H9 (cell line): Measurements from ENCODE around the gene CABP4. TPM values are rescaled to one million over a fixed set of nuclear protein-coding genes. Genes with fewer than 3 reads are reported as not detected.

Source experiments
- DNase-seq: peaks from one replicate; pipeline ENCODE4 v3.0.0-alpha.2; 2017
- H2AFZ ChIP-seq: one replicate; pipeline ENCODE4 v1.6.1; 2013; ENCODE audit warnings: mild to moderate bottlenecking, low read length, control low read depth, moderate library complexity
- H2AK5ac ChIP-seq: 2 replicates; pipeline ENCODE4 v1.6.1; 2013; ENCODE audit warnings: low read length, control low read depth, mixed read lengths; ENCODE audit not compliant: insufficient read length
- H2BK120ac ChIP-seq: one replicate; pipeline ENCODE4 v1.6.1; 2013; ENCODE audit warnings: low read depth, mild to moderate bottlenecking, low read length, control low read depth, inconsistent platforms; ENCODE audit not compliant: poor library complexity, severe bottlenecking
- H2BK12ac ChIP-seq: 2 replicates; pipeline ENCODE4 v1.6.1; 2013; ENCODE audit warnings: low read length, control low read depth, mixed read lengths, low read depth; ENCODE audit not compliant: insufficient read length
- H2BK15ac ChIP-seq: 2 replicates; pipeline ENCODE4 v1.6.1; 2013; ENCODE audit warnings: low read depth, low read length, control low read depth
- H2BK20ac ChIP-seq: one replicate; pipeline ENCODE4 v1.6.1; 2013; ENCODE audit warnings: low read depth, mild to moderate bottlenecking, low read length, control low read depth, inconsistent platforms; ENCODE audit not compliant: poor library complexity, severe bottlenecking
- H2BK5ac ChIP-seq: 2 replicates; pipeline ENCODE4 v1.6.1; 2013; ENCODE audit warnings: low read length, control low read depth, mixed read lengths; ENCODE audit not compliant: insufficient read length
- H3K14ac ChIP-seq: 2 replicates; pipeline ENCODE4 v1.6.1; 2013; ENCODE audit warnings: low read length, control low read depth; ENCODE audit not compliant: insufficient read depth
- H3K18ac ChIP-seq: 2 replicates; pipeline ENCODE4 v1.6.1; 2013; ENCODE audit warnings: low read depth, mild to moderate bottlenecking, mixed read lengths, low read length, control low read depth; ENCODE audit not compliant: insufficient read length
- H3K23ac ChIP-seq: 2 replicates; pipeline ENCODE4 v1.6.1; 2013; ENCODE audit warnings: low read length, control low read depth, mixed read lengths, low read depth; ENCODE audit not compliant: insufficient read length
- H3K23me2 ChIP-seq: 2 replicates; pipeline ENCODE4 v1.6.1; 2013; ENCODE audit warnings: low read depth, mild to moderate bottlenecking, mixed read lengths, low read length, control low read depth; ENCODE audit not compliant: insufficient read length, poor library complexity, severe bottlenecking
- H3K27ac ChIP-seq: 2 replicates; pipeline ENCODE4 v1.5.1; 2013; ENCODE audit warnings: low read length, control low read depth, mixed read lengths, low read depth; ENCODE audit not compliant: insufficient read length
- H3K27me3 ChIP-seq: 2 replicates; pipeline ENCODE4 v1.6.1; 2013; ENCODE audit warnings: low read length, control low read depth, inconsistent platforms; ENCODE audit not compliant: insufficient read depth
- H3K4ac ChIP-seq: 2 replicates; pipeline ENCODE4 v1.6.1; 2013; ENCODE audit warnings: low read depth, mild to moderate bottlenecking, control low read depth, inconsistent platforms, low read length, moderate library complexity
- H3K4me1 ChIP-seq: 2 replicates; pipeline ENCODE4 v1.6.1; 2013; ENCODE audit warnings: low read length, control low read depth, inconsistent platforms; ENCODE audit not compliant: insufficient read depth
- H3K4me2 ChIP-seq: 2 replicates; pipeline ENCODE4 v1.6.1; 2013; ENCODE audit warnings: low read length, control low read depth, mixed read lengths; ENCODE audit not compliant: insufficient read length, insufficient read depth
- H3K56ac ChIP-seq: 2 replicates; pipeline ENCODE4 v1.6.1; 2013; ENCODE audit warnings: low read depth, mild to moderate bottlenecking, mixed read lengths, low read length, control low read depth; ENCODE audit not compliant: insufficient read length
- H3K79me1 ChIP-seq: 2 replicates; pipeline ENCODE4 v1.6.1; 2013; ENCODE audit warnings: low read depth, mild to moderate bottlenecking, moderate library complexity, low read length, control low read depth, inconsistent platforms; ENCODE audit not compliant: insufficient read depth, poor library complexity, severe bottlenecking
- H3K79me2 ChIP-seq: 2 replicates; pipeline ENCODE4 v1.6.1; 2013; ENCODE audit warnings: low read length, control low read depth, inconsistent platforms; ENCODE audit not compliant: insufficient read depth
- H3K9ac ChIP-seq: 2 replicates; pipeline ENCODE4 v1.6.1; 2013; ENCODE audit warnings: low read length, control low read depth, mixed read lengths; ENCODE audit not compliant: insufficient read length; ENCODE audit errors: extremely low read depth
- H3K9me3 ChIP-seq: one replicate; pipeline ENCODE4 v1.6.1; 2013; ENCODE audit warnings: low read depth, low read length, inconsistent platforms; ENCODE audit not compliant: control insufficient read depth
- H3T11ph ChIP-seq: one replicate; pipeline ENCODE4 v1.6.1; 2013; ENCODE audit warnings: mild to moderate bottlenecking, low read length, control low read depth, inconsistent platforms
- H4K20me1 ChIP-seq: one replicate; pipeline ENCODE4 v1.6.1; 2013; ENCODE audit not compliant: control insufficient read depth, insufficient read length, insufficient read depth
- H4K5ac ChIP-seq: 2 replicates; pipeline ENCODE4 v1.6.1; 2013; ENCODE audit warnings: low read depth, mild to moderate bottlenecking, mixed read lengths, low read length, control low read depth; ENCODE audit not compliant: insufficient read length
- H4K8ac ChIP-seq: replicated peaks from 2 replicates; pipeline ENCODE4 v1.6.1; 2013; ENCODE audit warnings: low read length, control low read depth, mixed read lengths, low read depth; ENCODE audit not compliant: insufficient read length
- H4K91ac ChIP-seq: 2 replicates; pipeline ENCODE4 v1.6.1; 2013; ENCODE audit warnings: low read depth, mild to moderate bottlenecking, moderate library complexity, mixed read lengths, low read length, control low read depth; ENCODE audit not compliant: insufficient read length
- H3K27ac Mint-ChIP-seq, 3 experiments: 2 replicates in 2 of 3; 3 replicates in 1 of 3; pipeline ENCODE4 v1.8.0; 2020 to 2021; ENCODE audit warnings: mixed read lengths in 3 of 3, mild to moderate bottlenecking in 1 of 3, moderate library complexity in 1 of 3
- H3K27me3 Mint-ChIP-seq: 2 replicates; pipeline ENCODE4 v1.8.0; 2021; ENCODE audit warnings: low read depth, mild to moderate bottlenecking, moderate library complexity, mixed read lengths
- H3K36me3 Mint-ChIP-seq, 3 experiments: 2 replicates in 2 of 3; 3 replicates in 1 of 3; pipeline ENCODE4 v1.8.0; 2020 to 2021; ENCODE audit warnings: low read depth in 3 of 3, mixed read lengths in 3 of 3; ENCODE audit not compliant: insufficient read depth in 1 of 3
- H3K4me1 Mint-ChIP-seq, 2 experiments: 2 replicates each; pipeline ENCODE4 v1.8.0; 2020; ENCODE audit warnings: mixed read lengths in 2 of 2
- H3K4me3 Mint-ChIP-seq, 2 experiments: 2 replicates in 1 of 2; 3 replicates in 1 of 2; pipeline ENCODE4 v1.8.0; 2020 to 2021; ENCODE audit warnings: mild to moderate bottlenecking in 2 of 2, mixed read lengths in 2 of 2, moderate library complexity in 1 of 2
- H3K9me3 Mint-ChIP-seq, 2 experiments: 2 replicates in 1 of 2; 3 replicates in 1 of 2; pipeline ENCODE4 v1.8.0; 2020; ENCODE audit warnings: mild to moderate bottlenecking in 2 of 2, mixed read lengths in 2 of 2, moderate library complexity in 1 of 2
- whole genome bisulfite sequencing: extraction: QIAGEN DNeasy Blood & Tissue Kit; methylation state at CpG from one replicate; pipeline ENCODE4 v1.1.7; 2013; ENCODE audit warnings: missing lambda C conversion rate, low lambda C conversion rate, mixed read lengths; ENCODE audit not compliant: insufficient read length; ENCODE audit errors: extremely low coverage; 5-methylcytosine and 5-hydroxymethylcytosine counted together
- total RNA-seq: library from RNA; stranded (reverse); gene quantifications from 2 replicates; pipeline ENCODE4 v1.2.1, GENCODE V29; 2021
- TF ChIP-seq, protein P1 (sequence below): fragments of 200-600 bp; sonication (generic); conservative IDR thresholded peaks from 3 replicates; pipeline ENCODE4 v1.8.0; 2021; ENCODE audit warnings: antibody characterized with exemption, mild to moderate bottlenecking

Gene CABP4
- total RNA-seq, 1 experiment from 2014 or later, result not detected

DNA sequence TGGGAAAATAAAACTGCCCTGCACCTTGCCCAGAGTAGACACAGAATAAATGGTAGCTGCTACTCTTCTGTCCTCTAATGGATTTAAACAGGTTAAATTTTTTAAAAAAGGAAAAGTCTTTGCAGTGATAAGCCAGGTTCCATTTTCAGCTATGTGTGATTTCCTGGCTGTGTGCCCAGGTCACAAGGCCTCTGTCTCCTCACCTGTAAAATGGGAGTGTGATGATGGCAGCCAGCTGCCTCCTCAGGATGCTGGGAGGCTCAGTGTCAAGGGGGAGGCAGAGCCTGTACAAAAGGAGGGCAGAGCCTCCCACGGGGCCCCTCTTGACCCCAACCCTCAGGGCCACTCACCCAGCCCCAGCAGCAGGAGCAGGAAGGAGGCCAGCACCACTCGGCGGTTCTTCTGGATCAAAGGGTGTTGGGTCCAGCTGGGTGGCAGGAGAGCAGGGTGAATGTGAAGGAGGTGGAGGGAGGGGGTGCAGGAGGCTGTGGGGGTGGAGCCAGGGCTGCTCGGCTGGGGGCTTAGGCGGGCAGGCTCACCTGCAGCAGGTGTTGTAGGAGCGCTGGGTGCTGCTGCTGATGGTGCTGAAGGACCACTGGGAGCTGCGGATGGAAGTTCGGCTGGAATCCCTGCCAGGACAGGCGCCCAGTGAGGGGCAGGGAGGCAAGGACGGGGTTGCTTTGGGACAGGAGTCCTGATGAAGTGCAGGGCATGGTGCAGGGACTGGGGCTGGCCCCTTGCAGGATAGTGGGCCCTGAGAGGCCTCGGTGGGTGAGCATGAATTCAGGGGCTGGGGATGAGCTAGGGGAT, 12.0 kb downstream of the CABP4 start:
- H2AFZ ChIP-seq, result no peak overlapping the region
- no peak overlapping the region for H4K91ac ChIP-seq
- no CpG with 5 or more reads among the region's 11 CpGs for WGBS
- H4K20me1 ChIP-seq, result no peaks in the 10 kb centered on the region
- no peak overlapping the region for H3K27ac ChIP-seq
- H2BK120ac ChIP-seq, result no peak overlapping the region
- H4K5ac ChIP-seq, result no peak overlapping the region
- Mint-ChIP-seq H3K9me3 (no peaks in the 10 kb centered on the region), H3K27ac (no peak overlapping the region; a peak in 1 of 7 replicates), H3K4me1 (peaks cover 20 to 25% of the 10 kb centered on the region in 2 experiments), H3K4me3 (peak overlapping the region; percentile 87 to 90), H3K27me3 (peaks cover 5% of the 10 kb centered on the region), H3K36me3 (peaks cover 0 to 4% (median 0%) of the 10 kb centered on the region in 3 experiments; a peak in 2 of 7 replicates)
- H3K4ac ChIP-seq, result no peak overlapping the region
- H3K4me1 ChIP-seq, result no peaks in the 10 kb centered on the region; the same call in 1 of the 2 replicates
- H3K18ac ChIP-seq, result no peak overlapping the region
- H3K27me3 ChIP-seq, result peaks cover 3% of the 10 kb centered on the region; the same call in 1 of the 2 replicates
- H3K56ac ChIP-seq, result no peak overlapping the region
- H3K23ac ChIP-seq, result no peak overlapping the region
- DNase-seq, result no peak
- no peaks in the 10 kb centered on the region for H3K79me2 ChIP-seq
- no peak overlapping the region for H3T11ph ChIP-seq
- no peak overlapping the region for H2AK5ac ChIP-seq
- no peak overlapping the region for H3K4me2 ChIP-seq
- H3K14ac ChIP-seq, result no peak overlapping the region
- TF ChIP-seq, protein P1, sequence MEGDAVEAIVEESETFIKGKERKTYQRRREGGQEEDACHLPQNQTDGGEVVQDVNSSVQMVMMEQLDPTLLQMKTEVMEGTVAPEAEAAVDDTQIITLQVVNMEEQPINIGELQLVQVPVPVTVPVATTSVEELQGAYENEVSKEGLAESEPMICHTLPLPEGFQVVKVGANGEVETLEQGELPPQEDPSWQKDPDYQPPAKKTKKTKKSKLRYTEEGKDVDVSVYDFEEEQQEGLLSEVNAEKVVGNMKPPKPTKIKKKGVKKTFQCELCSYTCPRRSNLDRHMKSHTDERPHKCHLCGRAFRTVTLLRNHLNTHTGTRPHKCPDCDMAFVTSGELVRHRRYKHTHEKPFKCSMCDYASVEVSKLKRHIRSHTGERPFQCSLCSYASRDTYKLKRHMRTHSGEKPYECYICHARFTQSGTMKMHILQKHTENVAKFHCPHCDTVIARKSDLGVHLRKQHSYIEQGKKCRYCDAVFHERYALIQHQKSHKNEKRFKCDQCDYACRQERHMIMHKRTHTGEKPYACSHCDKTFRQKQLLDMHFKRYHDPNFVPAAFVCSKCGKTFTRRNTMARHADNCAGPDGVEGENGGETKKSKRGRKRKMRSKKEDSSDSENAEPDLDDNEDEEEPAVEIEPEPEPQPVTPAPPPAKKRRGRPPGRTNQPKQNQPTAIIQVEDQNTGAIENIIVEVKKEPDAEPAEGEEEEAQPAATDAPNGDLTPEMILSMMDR, result no peak
- no peaks in the 10 kb centered on the region for H3K79me1 ChIP-seq
- peaks cover 12% of the 10 kb centered on the region for H3K23me2 ChIP-seq
- H2BK5ac ChIP-seq, result no peak overlapping the region
- no peak overlapping the region for H2BK15ac ChIP-seq
- H3K9ac ChIP-seq, result no peak overlapping the region
- H3K9me3 ChIP-seq, result no peaks in the 10 kb centered on the region
- H2BK20ac ChIP-seq, result no peak overlapping the region
- no peak overlapping the region for H4K8ac ChIP-seq
- H2BK12ac ChIP-seq, result no peak overlapping the region
